ENCODE measurements around the gene SP7.
"Not testable (repeated sequence)": the region's sequence is repeated elsewhere in the genome, so short reads cannot be mapped to it uniquely, and the experiment has no call there.

The SP7 gene

GRCh38 chr12:53336181-53336681, at the start of gene SP7:
TSS of gene SP7 (minus strand) at chr12:53336354. CDS start at chr12:53335646, 708 bp downstream.
- no peak for DNase-seq

GRCh38 chr12:53383258-53383657, 47.1 kb upstream of the SP7 start:
- no peak for DNase-seq

DNA sequence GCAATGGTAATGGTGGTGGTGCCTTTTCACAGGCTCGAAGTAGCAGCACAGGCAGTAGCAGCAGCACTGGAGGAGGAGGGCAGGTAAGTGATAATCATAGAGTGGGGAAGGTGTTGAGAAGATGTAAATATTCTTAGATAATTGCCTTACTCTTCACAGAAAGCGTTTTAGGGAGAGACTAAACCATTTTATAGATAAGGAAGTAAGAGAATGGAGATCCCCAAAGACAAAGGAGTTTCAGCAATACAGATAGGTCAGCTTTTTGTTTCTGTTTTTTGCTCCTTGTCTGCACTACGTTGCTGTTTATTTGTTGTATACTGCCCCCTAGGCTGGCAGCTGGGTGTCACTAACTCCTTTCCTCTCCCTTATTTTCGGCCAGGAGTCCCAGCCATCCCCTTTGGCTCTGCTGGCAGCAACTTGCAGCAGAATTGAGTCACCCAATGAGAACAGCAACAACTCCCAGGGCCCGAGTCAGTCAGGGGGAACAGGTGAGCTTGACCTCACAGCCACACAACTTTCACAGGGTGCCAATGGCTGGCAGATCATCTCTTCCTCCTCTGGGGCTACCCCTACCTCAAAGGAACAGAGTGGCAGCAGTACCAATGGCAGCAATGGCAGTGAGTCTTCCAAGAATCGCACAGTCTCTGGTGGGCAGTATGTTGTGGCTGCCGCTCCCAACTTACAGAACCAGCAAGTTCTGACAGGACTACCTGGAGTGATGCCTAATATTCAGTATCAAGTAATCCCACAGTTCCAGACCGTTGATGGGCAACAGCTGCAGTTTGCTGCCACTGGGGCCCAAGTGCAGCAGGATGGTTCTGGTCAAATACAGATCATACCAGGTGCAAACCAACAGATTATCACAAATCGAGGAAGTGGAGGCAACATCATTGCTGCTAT, 45.8 kb upstream of the SP7 start:
- DNase-seq, result no peak

DNA sequence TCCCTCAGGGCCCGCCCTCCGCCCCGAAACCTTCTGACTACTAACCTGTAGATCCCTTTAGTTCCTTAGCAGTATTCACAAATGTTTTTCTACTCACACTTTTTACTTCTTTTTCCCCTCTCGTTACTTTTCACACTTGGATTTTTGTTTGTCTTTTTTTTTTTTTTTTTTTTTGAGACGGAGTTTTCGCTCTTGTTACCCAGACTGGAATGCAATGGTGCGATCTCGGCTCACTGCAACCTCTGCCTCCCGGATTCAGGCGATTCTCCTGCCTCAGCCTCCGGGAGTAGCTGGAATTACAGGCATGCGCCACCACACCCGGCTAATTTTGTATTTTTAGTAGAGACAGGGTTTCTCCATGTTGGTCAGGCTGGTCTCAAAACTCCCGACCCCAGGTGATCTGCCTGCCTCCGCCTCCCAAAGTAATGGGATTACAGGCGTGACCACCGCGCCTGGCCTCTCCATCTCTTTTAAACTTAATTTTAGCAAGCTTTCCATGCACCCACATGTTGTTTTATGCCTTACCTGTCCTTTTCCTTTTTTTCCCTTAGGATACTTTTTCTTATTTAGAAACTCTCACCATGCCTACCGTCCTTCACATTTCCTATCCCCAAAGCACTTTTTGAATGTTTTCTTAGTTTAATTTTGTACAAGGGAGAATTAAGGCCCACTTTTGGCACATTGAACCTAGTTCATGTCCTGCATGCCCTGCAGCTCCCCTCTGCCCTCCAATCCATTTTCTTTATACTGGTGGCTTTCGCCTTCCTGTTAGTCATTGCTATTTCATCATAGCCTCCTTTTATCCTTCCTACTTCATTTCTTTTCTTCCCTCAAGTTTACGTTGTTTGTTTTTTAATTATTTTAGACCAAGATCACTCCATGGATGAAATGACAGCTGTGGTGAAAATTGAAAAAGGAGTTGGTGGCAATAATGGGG, 44.9 kb upstream of the SP7 start:
- no peak for DNase-seq

GRCh38 chr12:53380104-53380793, 44.1 kb upstream of the SP7 start, which contains the start of gene SP1:
TSS of gene SP1 (plus strand) at chr12:53380176. CDS start at chr12:53380292, 116 bp downstream.
- DNase-seq, result peak; percentile 72

GRCh38 chr12:53379389-53380103, 43.4 kb upstream of the SP7 start:
- peak; percentile 99 for DNase-seq

DNA sequence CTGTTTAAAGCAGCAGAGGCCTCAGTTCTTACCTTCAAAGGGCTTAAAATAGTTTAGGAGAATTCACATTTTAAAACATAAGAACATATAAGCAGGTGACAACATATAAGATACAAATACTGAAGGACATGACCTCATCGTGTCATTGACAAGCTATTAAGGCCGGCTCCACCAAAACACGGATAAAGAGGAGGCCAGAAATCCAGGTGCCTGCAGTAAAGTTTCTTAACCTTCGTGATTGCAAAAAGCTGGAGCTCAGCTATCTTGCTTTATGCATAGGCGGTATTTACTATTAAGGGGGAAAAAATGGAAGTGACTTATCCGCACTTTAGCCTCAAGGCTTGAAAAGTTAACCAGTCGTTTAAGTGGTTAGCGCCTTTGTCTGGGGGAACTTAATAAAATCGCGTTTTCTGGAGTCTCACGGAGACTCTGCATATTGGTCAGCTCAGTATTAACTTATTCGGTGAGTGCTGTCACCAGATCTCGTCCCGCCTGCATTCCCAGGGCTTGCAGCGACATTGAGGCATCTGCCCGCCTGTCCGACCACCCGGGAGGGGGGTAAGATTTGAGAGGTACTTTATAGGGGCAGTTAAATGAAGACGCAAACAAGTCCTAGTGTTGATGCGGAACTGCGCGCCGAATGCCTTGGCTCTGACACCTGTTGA, 42.7 kb upstream of the SP7 start:
- DNase-seq, result no peak

GRCh38 chr12:53378222-53378621, 42.1 kb upstream of the SP7 start:
- no peak for DNase-seq

DNA sequence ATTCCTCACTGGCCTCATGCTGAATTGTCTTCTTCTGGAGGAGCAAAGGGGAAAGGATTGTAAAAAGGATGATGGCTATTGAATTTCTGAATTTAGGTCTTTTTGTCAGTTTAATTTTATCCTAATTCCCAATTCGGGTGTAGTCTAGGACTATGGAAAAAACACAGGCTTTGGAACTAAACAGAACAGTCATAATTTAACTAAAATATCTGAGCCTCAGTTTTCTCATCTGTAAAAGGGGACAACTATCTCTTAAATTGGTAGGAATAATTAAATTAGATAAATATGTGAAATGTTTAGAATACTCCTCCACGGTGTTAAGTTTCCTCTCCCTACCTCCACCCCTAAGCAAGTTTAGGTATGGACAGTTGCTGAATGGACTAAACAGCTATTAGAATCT, 40.6 kb upstream of the SP7 start:
- no peak for DNase-seq

GRCh38 chr12:53374277-53374676, 38.1 kb upstream of the SP7 start:
- DNase-seq, result not testable (repeated sequence)

- DNase-seq, result not testable (repeated sequence)
These were observed 37.5 kb upstream of the SP7 start for GRCh38 chr12:53373554-53374133.

DNA sequence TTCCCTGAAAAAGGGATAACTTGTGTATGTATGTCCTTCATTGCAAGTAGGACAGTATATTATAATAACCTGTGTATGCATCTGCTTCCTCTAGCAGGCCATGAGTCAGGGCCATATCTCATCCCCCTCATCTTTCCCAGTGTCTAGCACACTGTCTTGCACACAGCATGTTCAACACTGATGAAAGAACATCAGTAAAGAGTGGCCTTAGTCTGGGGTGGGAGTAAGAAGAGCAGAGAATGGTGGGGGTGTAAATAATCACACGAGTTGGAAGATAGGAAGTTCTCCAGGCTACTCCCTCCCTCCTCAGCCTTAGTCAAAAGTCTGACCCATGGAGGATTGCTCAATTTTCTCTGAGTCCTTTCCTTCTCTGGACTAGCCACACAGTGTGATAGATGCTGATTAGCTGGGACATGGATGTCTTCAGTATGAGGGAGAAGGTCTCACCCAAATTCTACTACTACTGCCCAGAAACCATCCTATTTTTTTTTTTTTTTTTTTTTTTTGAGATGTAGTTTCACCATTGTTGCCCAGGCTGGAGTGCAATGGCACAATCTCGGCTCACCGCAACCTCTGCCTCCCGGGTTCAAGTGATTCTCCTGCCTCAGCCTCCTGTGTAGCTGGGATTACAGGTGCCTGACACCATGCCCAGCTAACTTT, 29.2 kb upstream of the SP7 start:
- DNase-seq, result no peak

DNA sequence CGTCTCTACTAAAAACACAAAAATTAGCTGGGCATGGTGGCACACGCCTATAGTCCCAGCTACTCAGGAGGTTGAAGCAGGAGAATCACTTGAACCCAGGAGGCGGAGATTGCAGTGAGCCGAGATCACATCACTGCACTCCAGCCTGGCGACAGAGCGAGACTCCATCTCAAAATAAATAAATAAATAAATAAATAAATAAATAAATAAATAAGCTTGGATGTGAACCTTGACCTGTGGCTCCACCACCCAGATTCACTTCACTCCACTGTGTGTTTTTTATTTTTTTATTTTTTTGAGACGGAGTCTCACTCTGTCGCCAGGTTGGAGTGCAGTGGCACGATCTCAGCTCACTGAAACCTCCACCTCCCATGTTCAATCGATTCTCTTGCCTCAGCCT, 25.5 kb upstream of the SP7 start:
- DNase-seq, result not testable (repeated sequence)

- no peak for DNase-seq
These were observed 22.8 kb upstream of the SP7 start for GRCh38 chr12:53358836-53359419.

DNA sequence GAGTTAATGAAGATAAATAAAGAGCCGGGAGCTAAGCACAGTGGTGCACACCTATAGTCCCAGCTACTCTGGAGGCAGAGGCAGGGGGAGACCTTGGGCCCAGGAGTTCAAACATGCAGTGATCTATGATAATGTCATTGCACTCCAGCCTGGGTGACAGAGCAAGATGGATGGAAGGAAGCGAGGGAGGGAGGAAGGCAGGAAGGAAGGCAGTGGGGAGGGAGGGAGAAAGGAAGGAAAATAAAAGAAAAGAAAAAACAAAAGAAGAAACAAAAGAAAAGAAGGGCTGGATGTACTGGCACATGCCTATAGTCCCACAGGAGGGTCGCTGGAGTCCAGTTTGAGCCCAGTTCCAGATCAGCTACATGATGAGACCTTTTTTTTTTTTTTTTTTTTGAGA, 19.0 kb upstream of the SP7 start:
- no peak for DNase-seq

DNA sequence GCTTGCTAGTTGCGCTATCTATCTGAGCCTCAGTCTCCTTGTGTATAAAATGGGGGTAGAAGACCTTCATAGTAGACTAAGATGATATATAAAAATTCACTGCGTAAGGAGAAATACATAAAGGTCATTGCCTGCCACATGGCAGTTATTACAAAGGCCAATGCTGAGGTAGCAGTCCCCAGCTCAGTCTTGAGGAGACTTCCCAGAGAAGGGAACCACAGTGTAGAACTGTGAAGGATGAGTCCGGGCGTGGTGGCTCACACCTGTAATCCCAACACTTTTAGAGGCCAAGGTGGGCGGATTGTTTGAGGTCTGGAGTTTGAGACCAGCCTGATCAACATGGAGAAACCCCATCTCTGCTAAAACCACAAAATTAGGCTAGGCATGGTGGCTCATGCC, 17.1 kb upstream of the SP7 start:
- DNase-seq, result no peak

GRCh38 chr12:53352331-53353256, 16.4 kb upstream of the SP7 start:
- DNase-seq, result peak; percentile 50

- DNase-seq, result no peak
These were observed 11.8 kb upstream of the SP7 start for GRCh38 chr12:53347905-53348304.

DNA sequence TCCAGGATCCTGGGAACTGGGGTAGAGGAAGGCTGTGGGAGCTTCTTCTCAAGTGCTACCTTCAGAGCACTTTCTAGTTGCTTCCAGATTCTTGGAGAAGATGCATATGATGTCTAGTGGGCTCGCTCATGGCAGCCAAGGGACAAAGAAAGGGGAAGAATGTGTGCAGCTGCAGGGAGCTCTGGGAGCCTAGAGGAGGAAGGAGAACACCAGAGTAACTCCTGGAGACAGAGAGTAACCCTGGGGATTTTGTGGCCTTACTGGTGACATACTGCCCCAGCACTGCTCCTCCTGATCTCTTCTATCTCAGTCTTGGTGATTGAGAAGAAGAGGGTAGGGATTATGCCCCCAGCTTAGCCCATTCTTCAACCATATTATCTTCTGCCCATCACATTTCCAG, 10.3 kb upstream of the SP7 start:
- DNase-seq, result no peak
